Measurements from ENCODE around the gene RNASEL. TPM values are rescaled to one million over a fixed set of nuclear protein-coding genes. Genes with fewer than 3 reads are reported as not detected.
A peak's percentile ranks its signal among the peaks of the same experiment; 100 is the strongest.

RNASEL gene
- total and polyA plus RNA-seq, 4 donors, result 1.3 to 3.9 (median 2.4) TPM

GRCh38 chr1:182626527-182626926 is 37.5 kb upstream of the RNASEL start:
- 19% methylated on average over 1 of the region's 1 CpG for WGBS
- Histone ChIP-seq H3K36me3 (ENCODE audit: control insufficient read depth in 4 of 4, insufficient read depth in 3 of 4, low read depth in 1 of 4, low read length in 3 of 4) (no peaks in the 10 kb centered on the region), H3K9me3 (ENCODE audit: control insufficient read depth in 4 of 4, low read length in 3 of 4) (no peaks in the 10 kb centered on the region), H3K4me1 (ENCODE audit: control insufficient read depth in 4 of 4, insufficient read depth in 4 of 4, low read length in 3 of 4) (peaks cover 0 to 4% (median 2%) of the 10 kb centered on the region in 4 donors), H3K27me3 (ENCODE audit: control insufficient read depth in 4 of 4, insufficient read depth in 4 of 4, low read length in 3 of 4) (peaks cover 0 to 2% (median 0%) of the 10 kb centered on the region in 4 donors), H3K27ac (ENCODE audit: low read depth in 1 of 2, low read length in 2 of 2) (no peak overlapping the region), H3K4me3 (ENCODE audit: low read depth in 1 of 3, low read length in 3 of 3) (no peak overlapping the region), H3K9ac (ENCODE audit: low read depth in 1 of 2, low read length in 2 of 2) (no peak overlapping the region)
- no peak for DNase-seq (ENCODE audit: low spot score)
- TF ChIP-seq RXRA (IDR thresholded peaks at IDR 0.05) (peak in 1 of 2 donors; percentile 13), FOXA2 (IDR thresholded peaks at IDR 0.05) (no peak), HNF4A (conservative IDR thresholded peaks at IDR 0.05) (peak; percentile 33 to 51), GABPA (IDR thresholded peaks at IDR 0.05 in 1 of 2, conservative IDR thresholded peaks at IDR 0.05 in 1 of 2) (no peak), RAD21 (IDR thresholded peaks at IDR 0.05) (no peak), EGR1 (IDR thresholded peaks at IDR 0.05; ENCODE audit: low read depth in 2 of 2) (no peak)

GRCh38 chr1:182625719-182626504 is 36.9 kb upstream of the RNASEL start:
- H3K4me3 ChIP-seq (ENCODE audit: low read depth in 1 of 3, low read length in 3 of 3), result no peak overlapping the region
- TF ChIP-seq RAD21 (IDR thresholded peaks at IDR 0.05), result no peak
- H3K9me3 ChIP-seq (ENCODE audit: control insufficient read depth in 4 of 4, low read length in 3 of 4), result no peaks in the 10 kb centered on the region
- peaks cover 0 to 4% (median 2%) of the 10 kb centered on the region in 4 donors for H3K4me1 ChIP-seq (ENCODE audit: control insufficient read depth in 4 of 4, insufficient read depth in 4 of 4, low read length in 3 of 4)
- no peaks in the 10 kb centered on the region for H3K36me3 ChIP-seq (ENCODE audit: control insufficient read depth in 4 of 4, insufficient read depth in 3 of 4, low read depth in 1 of 4, low read length in 3 of 4)
- H3K27me3 ChIP-seq (ENCODE audit: control insufficient read depth in 4 of 4, insufficient read depth in 4 of 4, low read length in 3 of 4), result peaks cover 0 to 2% (median 0%) of the 10 kb centered on the region in 4 donors
- DNase-seq (ENCODE audit: low spot score), result no peak
- H3K9ac ChIP-seq (ENCODE audit: low read depth in 1 of 2, low read length in 2 of 2), result no peak overlapping the region
- 71% methylated on average over 1 of the region's 1 CpG for WGBS
- no peak overlapping the region for H3K27ac ChIP-seq (ENCODE audit: low read depth in 1 of 2, low read length in 2 of 2)

GRCh38 chr1:182625024-182625423 is 36.0 kb upstream of the RNASEL start:
- H3K9me3 ChIP-seq (ENCODE audit: control insufficient read depth in 4 of 4, low read length in 3 of 4), result no peaks in the 10 kb centered on the region
- TF ChIP-seq EGR1 (IDR thresholded peaks at IDR 0.05; ENCODE audit: low read depth in 2 of 2) (no peak), TAF1 (conservative IDR thresholded peaks at IDR 0.05) (no peak), FOXA1 (IDR thresholded peaks at IDR 0.05) (no peak), ATF3 (IDR thresholded peaks at IDR 0.05) (no peak), ZBTB33 (IDR thresholded peaks at IDR 0.05) (no peak), YY1 (IDR thresholded peaks at IDR 0.05) (no peak), SP1 (IDR thresholded peaks at IDR 0.05) (no peak), RAD21 (IDR thresholded peaks at IDR 0.05) (no peak), GABPA (IDR thresholded peaks at IDR 0.05 in 1 of 2, conservative IDR thresholded peaks at IDR 0.05 in 1 of 2) (no peak), HNF4G (IDR thresholded peaks at IDR 0.05) (no peak), RXRA (IDR thresholded peaks at IDR 0.05) (no peak), NR2F2 (IDR thresholded peaks at IDR 0.05) (no peak), HNF4A (conservative IDR thresholded peaks at IDR 0.05) (no peak), MAX (IDR thresholded peaks at IDR 0.05) (no peak)
- H3K36me3 ChIP-seq (ENCODE audit: control insufficient read depth in 4 of 4, insufficient read depth in 3 of 4, low read depth in 1 of 4, low read length in 3 of 4), result no peaks in the 10 kb centered on the region
- WGBS, result 92% methylated on average over 3 of the region's 3 CpGs
- no peak for DNase-seq (ENCODE audit: low spot score)
- peaks cover 0 to 4% (median 2%) of the 10 kb centered on the region in 4 donors for H3K4me1 ChIP-seq (ENCODE audit: control insufficient read depth in 4 of 4, insufficient read depth in 4 of 4, low read length in 3 of 4)
- peaks cover 0 to 2% (median 0%) of the 10 kb centered on the region in 4 donors for H3K27me3 ChIP-seq (ENCODE audit: control insufficient read depth in 4 of 4, insufficient read depth in 4 of 4, low read length in 3 of 4)
- no peak overlapping the region for H3K4me3 ChIP-seq (ENCODE audit: low read depth in 1 of 3, low read length in 3 of 3)
- H3K27ac ChIP-seq (ENCODE audit: low read depth in 1 of 2, low read length in 2 of 2), result no peak overlapping the region
- no peak overlapping the region for H3K9ac ChIP-seq (ENCODE audit: low read depth in 1 of 2, low read length in 2 of 2)

Data from liver (tissue), 9 donors.